MM.1S (cell line): ENCODE results near the gene KYNU.

Experiments
- DNase-seq: peaks from one replicate; pipeline ENCODE4 v3.0.0-alpha.2; 2015
- H2AFZ ChIP-seq: fragments of 300-600 bp; sonication (generic); 2 replicates; pipeline ENCODE4 v1.6.0; 2016; ENCODE audit warnings: antibody characterized with exemption, low read length
- H3F3A ChIP-seq: fragments of 300-600 bp; sonication (generic); 2 replicates; pipeline ENCODE4 v1.6.1; 2016; ENCODE audit warnings: mild to moderate bottlenecking, antibody characterized with exemption, low read length, moderate library complexity, mixed read lengths; ENCODE audit not compliant: insufficient read depth
- H3K27ac ChIP-seq: fragments of 300-600 bp; sonication (generic); 2 replicates; pipeline ENCODE4 v1.5.1; 2016; ENCODE audit warnings: mild to moderate bottlenecking, low read length
- H3K27me3 ChIP-seq: fragments of 300-600 bp; sonication (generic); replicated peaks from 2 replicates; pipeline ENCODE4 v1.6.0; 2016; ENCODE audit warnings: low read length; ENCODE audit not compliant: insufficient read depth
- H3K36me3 ChIP-seq: fragments of 300-600 bp; sonication (generic); replicated peaks from 2 replicates; pipeline ENCODE4 v1.6.1; 2016; ENCODE audit warnings: mild to moderate bottlenecking, low read length, mixed read lengths; ENCODE audit not compliant: insufficient read depth
- H3K4me1 ChIP-seq: fragments of 300-600 bp; sonication (generic); 2 replicates; pipeline ENCODE4 v1.6.1; 2016; ENCODE audit warnings: low read length, mixed read lengths
- H3K4me2 ChIP-seq: fragments of 300-600 bp; sonication (generic); 2 replicates; pipeline ENCODE4 v1.6.0; 2016; ENCODE audit warnings: low read depth, low read length
- H3K4me3 ChIP-seq: fragments of 300-600 bp; sonication (generic); 2 replicates; pipeline ENCODE4 v1.5.1; 2016; ENCODE audit warnings: low read length, mixed read lengths
- H3K79me2 ChIP-seq: fragments of 300-600 bp; sonication (generic); 2 replicates; pipeline ENCODE4 v1.6.1; 2016; ENCODE audit warnings: mixed run types, low read length, mixed read lengths
- H3K9ac ChIP-seq: fragments of 300-600 bp; sonication (generic); 2 replicates; pipeline ENCODE4 v1.6.1; 2016; ENCODE audit warnings: low read length, mixed read lengths
- H3K9me2 ChIP-seq: fragments of 300-600 bp; sonication (generic); replicated peaks from 2 replicates; pipeline ENCODE4 v1.6.1; 2016; ENCODE audit warnings: mild to moderate bottlenecking, low read length, mixed read lengths; ENCODE audit not compliant: insufficient read depth
- H3K9me3 ChIP-seq: fragments of 300-600 bp; sonication (generic); replicated peaks from 2 replicates; pipeline ENCODE4 v1.6.1; 2016; ENCODE audit warnings: mild to moderate bottlenecking, low read length, mixed read lengths; ENCODE audit not compliant: insufficient read depth
- H4K20me1 ChIP-seq: fragments of 300-600 bp; sonication (generic); 2 replicates; pipeline ENCODE4 v1.6.1; 2016; ENCODE audit warnings: mild to moderate bottlenecking, low read length, moderate library complexity, mixed read lengths; ENCODE audit not compliant: insufficient read depth
- EZH2 ChIP-seq: fragments of 300-600 bp; sonication (generic); optimal IDR thresholded peaks from 2 replicates; pipeline ENCODE3; 2017; ENCODE audit warnings: low read depth, mild to moderate bottlenecking, antibody characterized with exemption, low read length, mixed read lengths
- EZH2phosphoT487 ChIP-seq: fragments of 300-600 bp; sonication (generic); IDR thresholded peaks from 2 replicates; pipeline ENCODE4 v1.6.1; 2018; ENCODE audit warnings: antibody characterized with exemption, low read length
- TF ChIP-seq, protein P1 (sequence below): fragments of 300-600 bp; sonication (generic); IDR thresholded peaks from 2 replicates; pipeline ENCODE4 v1.5.1; 2016; ENCODE audit warnings: antibody characterized with exemption, low read length, mixed read lengths

Gene KYNU

DNA sequence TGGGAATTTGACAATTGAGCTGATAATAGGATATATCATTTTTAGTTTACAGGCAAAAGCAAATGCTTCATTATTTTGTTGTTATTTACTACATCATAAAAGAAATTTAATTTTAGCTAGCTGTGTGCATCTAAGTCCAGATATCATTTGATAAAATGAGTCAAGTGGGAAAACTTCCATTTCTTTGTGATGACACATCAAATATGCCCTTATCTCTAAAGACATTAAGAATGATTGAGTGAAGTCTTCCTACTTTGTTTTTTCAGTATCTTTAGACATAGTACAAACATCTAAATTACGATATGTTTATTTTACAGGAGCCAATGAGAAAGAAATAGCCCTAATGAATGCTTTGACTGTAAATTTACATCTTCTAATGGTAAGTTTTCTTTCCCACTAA, 77.0 kb downstream of the KYNU start:
- no peak for DNase-seq
- Histone ChIP-seq H2AFZ (no peak overlapping the region), H3K36me3 (no peaks in the 10 kb centered on the region), H3K79me2 (no peaks in the 10 kb centered on the region), H3K27ac (no peak overlapping the region), H3F3A (no peaks in the 10 kb centered on the region), H3K9me3 (no peaks in the 10 kb centered on the region), H3K4me2 (no peak overlapping the region), H3K4me1 (no peaks in the 10 kb centered on the region), H3K9ac (no peak overlapping the region), H3K4me3 (no peak overlapping the region), H3K9me2 (no peaks in the 10 kb centered on the region), H3K27me3 (no peaks in the 10 kb centered on the region), H4K20me1 (no peaks in the 10 kb centered on the region)
- TF ChIP-seq EZH2, result no peak
- TF ChIP-seq, protein P1, sequence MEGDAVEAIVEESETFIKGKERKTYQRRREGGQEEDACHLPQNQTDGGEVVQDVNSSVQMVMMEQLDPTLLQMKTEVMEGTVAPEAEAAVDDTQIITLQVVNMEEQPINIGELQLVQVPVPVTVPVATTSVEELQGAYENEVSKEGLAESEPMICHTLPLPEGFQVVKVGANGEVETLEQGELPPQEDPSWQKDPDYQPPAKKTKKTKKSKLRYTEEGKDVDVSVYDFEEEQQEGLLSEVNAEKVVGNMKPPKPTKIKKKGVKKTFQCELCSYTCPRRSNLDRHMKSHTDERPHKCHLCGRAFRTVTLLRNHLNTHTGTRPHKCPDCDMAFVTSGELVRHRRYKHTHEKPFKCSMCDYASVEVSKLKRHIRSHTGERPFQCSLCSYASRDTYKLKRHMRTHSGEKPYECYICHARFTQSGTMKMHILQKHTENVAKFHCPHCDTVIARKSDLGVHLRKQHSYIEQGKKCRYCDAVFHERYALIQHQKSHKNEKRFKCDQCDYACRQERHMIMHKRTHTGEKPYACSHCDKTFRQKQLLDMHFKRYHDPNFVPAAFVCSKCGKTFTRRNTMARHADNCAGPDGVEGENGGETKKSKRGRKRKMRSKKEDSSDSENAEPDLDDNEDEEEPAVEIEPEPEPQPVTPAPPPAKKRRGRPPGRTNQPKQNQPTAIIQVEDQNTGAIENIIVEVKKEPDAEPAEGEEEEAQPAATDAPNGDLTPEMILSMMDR, result no peak
- TF ChIP-seq EZH2phosphoT487, result no peak

DNA sequence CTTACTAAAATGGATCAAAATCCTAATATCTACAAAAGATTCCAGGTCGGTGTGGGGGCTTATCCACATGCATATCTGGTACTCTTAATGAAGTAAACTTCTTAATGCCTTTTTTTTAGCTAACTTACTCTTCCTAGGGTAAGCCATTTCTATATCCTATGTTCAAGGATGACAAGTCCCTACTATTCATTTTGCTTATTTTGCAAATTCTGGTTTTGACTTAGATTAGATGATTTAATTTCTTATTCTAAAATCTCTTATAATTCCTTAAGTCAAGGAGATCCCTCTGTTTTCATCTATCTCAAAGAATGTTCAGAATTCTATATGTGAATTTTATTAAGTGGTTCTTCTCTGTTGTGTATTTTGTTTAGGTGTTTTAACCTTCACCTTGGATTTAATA, 79.7 kb downstream of the KYNU start:
- Histone ChIP-seq H3K27ac (no peak overlapping the region), H3K79me2 (no peaks in the 10 kb centered on the region), H3K9me2 (no peaks in the 10 kb centered on the region), H3K36me3 (no peaks in the 10 kb centered on the region), H3K9ac (no peak overlapping the region), H2AFZ (no peak overlapping the region), H3K4me2 (no peak overlapping the region), H3K27me3 (no peaks in the 10 kb centered on the region), H3F3A (no peaks in the 10 kb centered on the region), H3K4me3 (no peak overlapping the region), H3K9me3 (no peaks in the 10 kb centered on the region), H4K20me1 (no peaks in the 10 kb centered on the region), H3K4me1 (no peaks in the 10 kb centered on the region)
- TF ChIP-seq EZH2phosphoT487, result no peak
- TF ChIP-seq EZH2, result no peak
- TF ChIP-seq, protein P1, result no peak
- no peak for DNase-seq

DNA sequence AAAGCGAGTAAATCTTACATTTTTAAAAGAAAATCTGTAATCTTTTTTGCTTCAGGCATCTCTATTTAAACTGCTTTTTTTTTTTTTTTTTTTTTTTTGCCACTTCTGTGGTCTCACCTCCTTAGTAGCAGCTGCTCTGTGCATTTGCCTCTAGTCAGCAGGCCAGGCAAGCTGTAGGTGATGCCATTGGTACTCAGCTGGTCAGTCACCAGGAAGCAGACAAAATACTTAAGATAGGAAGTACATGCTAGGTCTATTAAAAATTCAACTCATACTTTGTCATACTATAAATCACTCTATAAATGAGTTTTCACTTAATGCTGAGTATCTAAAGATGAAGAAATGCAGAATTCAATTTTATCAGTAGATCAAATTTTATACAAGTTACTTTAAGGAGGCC, 83.7 kb downstream of the KYNU start:
- H3K36me3 ChIP-seq, result no peaks in the 10 kb centered on the region
- H4K20me1 ChIP-seq, result no peaks in the 10 kb centered on the region
- H3K4me3 ChIP-seq, result no peak overlapping the region
- no peak for DNase-seq
- H3K9ac ChIP-seq, result no peak overlapping the region
- H3K9me3 ChIP-seq, result no peaks in the 10 kb centered on the region
- TF ChIP-seq EZH2 (no peak), EZH2phosphoT487 (no peak)
- TF ChIP-seq, protein P1, result no peak
- H3K4me1 ChIP-seq, result no peaks in the 10 kb centered on the region
- H3F3A ChIP-seq, result no peaks in the 10 kb centered on the region
- H3K27ac ChIP-seq, result no peak overlapping the region
- H3K9me2 ChIP-seq, result no peaks in the 10 kb centered on the region
- H3K27me3 ChIP-seq, result no peaks in the 10 kb centered on the region
- H2AFZ ChIP-seq, result no peak overlapping the region
- H3K79me2 ChIP-seq, result no peaks in the 10 kb centered on the region
- H3K4me2 ChIP-seq, result no peak overlapping the region

DNA sequence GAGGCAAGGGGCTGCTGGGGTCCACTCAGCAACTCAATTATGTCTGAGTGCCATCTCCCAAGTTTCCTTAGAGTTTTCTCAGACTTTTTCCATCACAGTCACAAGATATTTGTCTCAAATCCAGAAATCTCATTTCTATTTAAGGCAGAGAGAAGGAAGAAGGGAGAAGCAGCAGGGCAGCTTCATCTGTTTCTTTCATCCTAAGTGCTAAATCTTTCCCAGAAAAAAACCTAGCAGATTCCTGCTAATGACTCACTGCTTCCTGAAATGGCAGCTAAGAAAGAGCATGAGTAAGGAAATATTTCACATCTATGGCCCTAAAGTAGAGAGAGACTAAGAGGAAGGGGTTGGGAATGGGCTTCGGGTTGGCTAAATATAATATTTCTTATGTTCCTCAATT, 88.0 kb downstream of the KYNU start:
- no peak overlapping the region for H3K4me3 ChIP-seq
- no peak overlapping the region for H3K4me2 ChIP-seq
- H3K4me1 ChIP-seq, result no peaks in the 10 kb centered on the region
- no peaks in the 10 kb centered on the region for H3F3A ChIP-seq
- TF ChIP-seq EZH2phosphoT487 (no peak), EZH2 (no peak)
- TF ChIP-seq, protein P1, result no peak
- DNase-seq, result no peak
- H3K9ac ChIP-seq, result no peak overlapping the region
- no peaks in the 10 kb centered on the region for H3K79me2 ChIP-seq
- no peak overlapping the region for H2AFZ ChIP-seq
- no peaks in the 10 kb centered on the region for H4K20me1 ChIP-seq
- H3K27me3 ChIP-seq, result no peaks in the 10 kb centered on the region
- H3K36me3 ChIP-seq, result no peaks in the 10 kb centered on the region
- H3K9me2 ChIP-seq, result no peaks in the 10 kb centered on the region
- no peak overlapping the region for H3K27ac ChIP-seq
- no peaks in the 10 kb centered on the region for H3K9me3 ChIP-seq
